ENCODE measurements around the gene HMCES.

The HMCES gene

DNA sequence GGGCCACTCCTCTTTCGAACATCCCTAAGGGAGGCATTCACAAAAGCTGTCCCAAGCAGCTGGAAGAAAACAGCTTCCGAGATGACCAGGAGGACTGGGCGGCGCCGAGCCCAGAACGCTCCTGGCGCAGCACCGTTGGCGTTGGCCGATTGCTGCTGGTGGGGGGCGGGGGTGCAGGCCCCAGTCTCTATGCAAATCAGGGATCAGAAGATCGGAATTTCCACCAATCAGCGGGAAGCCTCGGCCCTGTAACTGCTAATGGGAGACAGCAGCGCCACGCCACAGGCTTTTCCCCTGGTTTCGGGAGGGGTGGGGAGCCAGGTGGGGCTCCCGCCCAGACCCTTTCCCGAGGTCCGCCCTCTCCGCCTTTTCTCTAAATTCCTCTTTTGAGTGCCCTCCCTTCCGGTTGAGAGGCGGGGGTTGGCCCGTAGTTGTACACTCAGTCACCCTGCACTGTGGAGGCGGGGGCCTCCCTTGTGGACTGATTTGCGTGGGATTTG lies 27.0 kb downstream of the HMCES start:
- DNase-seq (ENCODE audit: insufficient read length, low spot score) = no peak

GRCh38 chr3:129308636-129309035 lies 30.0 kb downstream of the HMCES start:
- FAIRE-seq (no peak), DNase-seq (ENCODE audit: insufficient read length, low spot score) (no peak)
- TF ChIP-seq, protein P1, sequence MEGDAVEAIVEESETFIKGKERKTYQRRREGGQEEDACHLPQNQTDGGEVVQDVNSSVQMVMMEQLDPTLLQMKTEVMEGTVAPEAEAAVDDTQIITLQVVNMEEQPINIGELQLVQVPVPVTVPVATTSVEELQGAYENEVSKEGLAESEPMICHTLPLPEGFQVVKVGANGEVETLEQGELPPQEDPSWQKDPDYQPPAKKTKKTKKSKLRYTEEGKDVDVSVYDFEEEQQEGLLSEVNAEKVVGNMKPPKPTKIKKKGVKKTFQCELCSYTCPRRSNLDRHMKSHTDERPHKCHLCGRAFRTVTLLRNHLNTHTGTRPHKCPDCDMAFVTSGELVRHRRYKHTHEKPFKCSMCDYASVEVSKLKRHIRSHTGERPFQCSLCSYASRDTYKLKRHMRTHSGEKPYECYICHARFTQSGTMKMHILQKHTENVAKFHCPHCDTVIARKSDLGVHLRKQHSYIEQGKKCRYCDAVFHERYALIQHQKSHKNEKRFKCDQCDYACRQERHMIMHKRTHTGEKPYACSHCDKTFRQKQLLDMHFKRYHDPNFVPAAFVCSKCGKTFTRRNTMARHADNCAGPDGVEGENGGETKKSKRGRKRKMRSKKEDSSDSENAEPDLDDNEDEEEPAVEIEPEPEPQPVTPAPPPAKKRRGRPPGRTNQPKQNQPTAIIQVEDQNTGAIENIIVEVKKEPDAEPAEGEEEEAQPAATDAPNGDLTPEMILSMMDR (IDR thresholded peaks at IDR 0.05; ENCODE audit: insufficient read depth, missing control alignments) = no peak

More for the DNA sequence above, 27.0 kb downstream of the HMCES start:
- FAIRE-seq = no peak
- TF ChIP-seq, protein P1 (IDR thresholded peaks at IDR 0.05; ENCODE audit: insufficient read depth, missing control alignments) = no peak

GRCh38 chr3:129310111-129311011 lies 31.7 kb downstream of the HMCES start:
- DNase-seq (ENCODE audit: insufficient read length, low spot score) (no peak), FAIRE-seq (no peak)
- TF ChIP-seq, protein P1 (IDR thresholded peaks at IDR 0.05; ENCODE audit: insufficient read depth, missing control alignments) = no peak

DNA sequence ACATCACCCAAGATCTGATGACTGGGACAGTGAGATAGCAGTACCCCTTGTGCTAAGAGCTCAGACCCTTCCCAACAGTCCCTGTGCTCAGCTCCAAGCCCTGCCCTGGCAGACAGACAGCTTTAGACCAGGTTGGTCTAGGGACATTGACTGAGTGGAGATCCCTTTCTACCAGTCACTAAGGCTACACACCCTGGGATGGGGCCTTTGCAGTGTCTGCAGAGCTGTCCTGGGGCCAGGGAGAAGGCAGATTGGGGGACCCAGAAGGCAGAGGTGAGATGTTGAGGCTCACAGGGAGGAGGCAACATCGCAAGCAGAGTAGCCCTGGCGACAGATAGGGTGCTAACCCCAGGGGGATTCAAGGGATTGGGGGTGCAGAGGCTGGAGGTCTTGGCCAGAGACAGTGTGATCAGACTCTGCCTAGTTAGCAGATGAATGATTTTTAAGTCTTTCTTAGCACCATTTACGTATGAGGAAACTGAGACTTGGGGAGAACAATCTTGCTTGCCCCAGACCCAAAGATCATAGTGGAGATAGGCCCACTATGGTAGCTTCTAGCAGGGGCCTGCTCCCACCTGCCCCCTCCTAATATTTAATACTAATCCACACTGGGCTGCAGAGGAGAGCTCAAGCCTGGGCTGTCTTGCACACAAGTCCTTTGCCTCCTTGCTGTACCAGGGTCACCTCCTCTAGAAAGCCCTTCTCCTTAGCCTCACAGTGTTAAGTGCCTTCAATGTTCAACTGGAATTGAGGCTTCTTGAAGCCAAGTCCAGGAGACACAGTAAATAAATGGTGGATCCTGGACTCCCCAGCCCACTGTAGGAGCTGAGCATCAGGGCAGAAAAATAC lies 32.6 kb downstream of the HMCES start:
- DNase-seq (ENCODE audit: insufficient read length, low spot score) = no peak

DNA sequence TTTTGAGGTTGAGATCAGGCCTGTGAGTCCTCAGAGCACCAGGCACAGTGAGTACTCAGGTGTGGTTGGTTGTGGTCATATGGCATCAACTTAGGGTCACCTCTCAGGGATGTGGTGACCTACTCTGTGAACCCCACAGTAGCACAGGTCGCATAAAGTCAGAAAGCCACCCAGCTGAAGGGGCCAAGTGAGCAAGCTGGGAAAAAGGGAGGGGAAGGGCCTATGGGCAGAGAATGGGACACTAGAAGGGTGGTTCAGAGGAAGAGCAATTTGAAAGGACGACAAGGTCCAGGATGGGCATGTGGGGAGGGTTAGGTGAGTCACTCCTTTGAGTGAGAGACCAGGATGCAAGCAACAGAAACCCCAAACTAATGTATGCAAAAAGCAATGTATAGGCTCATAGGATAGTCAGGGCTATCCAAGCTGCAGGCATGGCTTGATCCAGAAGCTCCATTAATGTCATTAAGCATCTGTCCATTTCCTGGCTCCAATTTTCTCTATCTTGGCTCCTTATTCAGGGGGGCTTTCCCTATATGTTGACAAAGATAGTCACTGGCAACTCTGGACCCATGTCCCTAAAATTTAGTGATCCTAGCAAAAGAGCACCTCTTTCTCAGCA lies 33.5 kb downstream of the HMCES start:
- TF ChIP-seq, protein P1 (IDR thresholded peaks at IDR 0.05; ENCODE audit: insufficient read depth, missing control alignments) = no peak
- no peak for FAIRE-seq
- no peak for DNase-seq (ENCODE audit: insufficient read length, low spot score)

More for the DNA sequence above, 32.6 kb downstream of the HMCES start:
- FAIRE-seq = no peak
- TF ChIP-seq, protein P1 (IDR thresholded peaks at IDR 0.05; ENCODE audit: insufficient read depth, missing control alignments) = no peak

- DNase-seq (ENCODE audit: insufficient read length, low spot score) (no peak), FAIRE-seq (no peak)
- TF ChIP-seq, protein P1 (IDR thresholded peaks at IDR 0.05; ENCODE audit: insufficient read depth, missing control alignments) = no peak
These were observed 34.2 kb downstream of the HMCES start for GRCh38 chr3:129312671-129313414.
